IMR-90 (cell line): ENCODE data around the gene ATP1A1. TPM values are rescaled to one million over a fixed set of nuclear protein-coding genes. Genes with fewer than 3 reads are reported as not detected.

Source experiments
- ATAC-seq: fragments of 200-7000 bp; cut with Tn5 transposase; 2 replicates; pipeline ENCODE4 v1.9.1; 2020; ENCODE audit warnings: low read depth, mild to moderate bottlenecking, moderate library complexity
- BruUV-seq: library from RNA; stranded (reverse); fragments of 400-500 nt; replicated peaks from 2 replicates; lab custom pipeline; 2021; lab: Mats Ljungman, UMichigan
- CTCF ChIA-PET: fragments of 300-600 bp; formaldehyde crosslinking; extraction: SDS; loops from one replicate; lab custom pipeline; 2021; ENCODE audit warnings: antibody characterized with exemption; lab: Yijun Ruan, JAX
- POLR2A ChIA-PET: fragments of 300-600 bp; sonication (Branson Sonifier 250); formaldehyde crosslinking; loops from one replicate; lab custom pipeline; 2022; ENCODE audit warnings: antibody characterized with exemption; ENCODE audit not compliant: unreplicated experiment; lab: Charles Lee
- DNase-seq: peaks from one replicate; pipeline ENCODE4 v3.0.0; 2013
- H2AFZ ChIP-seq: replicated peaks from 2 replicates; pipeline ENCODE3; 2013; ENCODE audit warnings: low read length, mild to moderate bottlenecking; ENCODE audit not compliant: poor library complexity
- H2AK5ac ChIP-seq: 2 replicates; pipeline ENCODE4 v1.6.1; 2013; ENCODE audit warnings: low read depth, low read length, inconsistent platforms
- H2AK9ac ChIP-seq: replicated peaks from 2 replicates; pipeline ENCODE3; 2013; ENCODE audit warnings: mild to moderate bottlenecking, low read depth, low read length, moderate library complexity; ENCODE audit not compliant: poor library complexity
- H2BK120ac ChIP-seq: 2 replicates; pipeline ENCODE4 v1.6.1; 2013; ENCODE audit warnings: low read depth, low read length, inconsistent platforms
- H2BK15ac ChIP-seq: 3 replicates; pipeline ENCODE4 v1.6.1; 2013; ENCODE audit warnings: low read depth, low read length, inconsistent platforms
- H2BK20ac ChIP-seq: 2 replicates; pipeline ENCODE4 v1.6.1; 2013; ENCODE audit warnings: low read depth, mild to moderate bottlenecking, inconsistent platforms, low read length, moderate library complexity
- H2BK5ac ChIP-seq: 2 replicates; pipeline ENCODE4 v1.6.1; 2013; ENCODE audit warnings: mild to moderate bottlenecking, low read depth, low read length, inconsistent platforms; ENCODE audit not compliant: poor library complexity, severe bottlenecking
- H3K14ac ChIP-seq: replicated peaks from 2 replicates; pipeline ENCODE4 v1.6.1; 2013; ENCODE audit warnings: low read depth, low read length, inconsistent platforms
- H3K18ac ChIP-seq: 2 replicates; pipeline ENCODE4 v1.6.1; 2013; ENCODE audit warnings: low read depth, low read length, control low read depth
- H3K23ac ChIP-seq: 2 replicates; pipeline ENCODE4 v1.6.1; 2013; ENCODE audit warnings: low read depth, low read length, inconsistent platforms
- H3K27ac ChIP-seq: 2 replicates; pipeline ENCODE4 v1.5.1; 2013; ENCODE audit warnings: mild to moderate bottlenecking, control low read depth, low read length; ENCODE audit not compliant: insufficient read depth
- H3K27me3 ChIP-seq: 2 replicates; pipeline ENCODE4 v1.6.1; 2013; ENCODE audit warnings: low read length; ENCODE audit not compliant: control insufficient read depth, insufficient read depth
- H3K36me3 ChIP-seq: 2 replicates; pipeline ENCODE4 v1.6.1; 2013; ENCODE audit warnings: low read length, mixed read lengths; ENCODE audit not compliant: control insufficient read depth, insufficient read depth
- H3K4ac ChIP-seq: 2 replicates; pipeline ENCODE4 v1.6.1; 2013; ENCODE audit warnings: low read depth, low read length, inconsistent platforms
- H3K4me1 ChIP-seq: 2 replicates; pipeline ENCODE4 v1.6.1; 2013; ENCODE audit warnings: low read length, mixed read lengths; ENCODE audit not compliant: control insufficient read depth, insufficient read depth
- H3K4me2 ChIP-seq: 2 replicates; pipeline ENCODE4 v1.6.1; 2013; ENCODE audit warnings: low read depth, mild to moderate bottlenecking, control low read depth, low read length, moderate library complexity
- H3K4me3 ChIP-seq: 2 replicates; pipeline ENCODE4 v1.5.1; 2013; ENCODE audit warnings: low read depth, mild to moderate bottlenecking, control low read depth, low read length, moderate library complexity; ENCODE audit not compliant: insufficient read depth
- H3K56ac ChIP-seq: 2 replicates; pipeline ENCODE4 v1.6.1; 2013; ENCODE audit warnings: low read length, inconsistent platforms; ENCODE audit not compliant: insufficient read depth; ENCODE audit errors: extremely low read depth
- H3K79me1 ChIP-seq, 2 experiments: 2 replicates each; pipeline ENCODE4 v1.6.1; 2013; ENCODE audit warnings: low read length in 2 of 2, inconsistent platforms in 1 of 2, low read depth in 1 of 2
- H3K9ac ChIP-seq: 2 replicates; pipeline ENCODE4 v1.6.1; 2013; ENCODE audit warnings: low read depth, low read length, control low read depth
- H3K9me1 ChIP-seq: 2 replicates; pipeline ENCODE4 v1.6.1; 2013; ENCODE audit warnings: low read length, inconsistent platforms; ENCODE audit not compliant: insufficient read depth
- H3K9me3 ChIP-seq: 2 replicates; pipeline ENCODE4 v1.6.1; 2013; ENCODE audit warnings: low read length; ENCODE audit not compliant: control insufficient read depth, insufficient read depth
- H4K20me1 ChIP-seq: 2 replicates; pipeline ENCODE4 v1.6.1; 2013; ENCODE audit warnings: low read length, inconsistent platforms; ENCODE audit not compliant: insufficient read depth
- H4K5ac ChIP-seq: 2 replicates; pipeline ENCODE4 v1.6.1; 2013; ENCODE audit warnings: mild to moderate bottlenecking, low read depth, low read length, control low read depth
- H4K8ac ChIP-seq, 2 experiments: 2 replicates each; pipeline ENCODE4 v1.6.1; 2013; ENCODE audit warnings: low read depth in 2 of 2, low read length in 2 of 2, control low read depth in 1 of 2, inconsistent platforms in 1 of 2
- H4K91ac ChIP-seq: 2 replicates; pipeline ENCODE4 v1.6.1; 2013; ENCODE audit warnings: low read depth, low read length, inconsistent platforms; ENCODE audit not compliant: insufficient read depth
- BHLHE40 ChIP-seq: fragments of 150-350 bp; IDR thresholded peaks from 2 replicates; pipeline ENCODE4 v1.6.1; 2016; ENCODE audit warnings: mild to moderate bottlenecking, low read depth, low read length
- CEBPB ChIP-seq: IDR thresholded peaks from 2 replicates; pipeline ENCODE4 v1.6.1; 2012; ENCODE audit warnings: low read depth, low read length, improper control_type of control experiment
- CHD1 ChIP-seq: IDR thresholded peaks from 2 replicates; pipeline ENCODE4 v1.6.1; 2012; ENCODE audit warnings: low read depth, low read length, improper control_type of control experiment
- CTCF ChIP-seq: conservative IDR thresholded peaks from 2 replicates; pipeline ENCODE4 v1.5.1; 2012; ENCODE audit warnings: mild to moderate bottlenecking, low read depth, low read length, improper control_type of control experiment
- FOS ChIP-seq: fragments of 150-350 bp; IDR thresholded peaks from 2 replicates; pipeline ENCODE4 v1.6.1; 2016; ENCODE audit warnings: low read depth, low read length
- MAFK ChIP-seq: IDR thresholded peaks from 2 replicates; pipeline ENCODE4 v1.6.1; 2012; ENCODE audit warnings: low read depth, low read length, improper control_type of control experiment
- MAZ ChIP-seq: IDR thresholded peaks from 2 replicates; pipeline ENCODE4 v1.6.1; 2012; ENCODE audit warnings: low read depth, mild to moderate bottlenecking, low read length, improper control_type of control experiment, moderate library complexity, borderline replicate concordance
- MXI1 ChIP-seq: IDR thresholded peaks from 2 replicates; pipeline ENCODE4 v1.6.1; 2012; ENCODE audit warnings: low read depth, mild to moderate bottlenecking, low read length, moderate library complexity, borderline replicate concordance
- NFE2L2 ChIP-seq: fragments of 150-350 bp; IDR thresholded peaks from 2 replicates; pipeline ENCODE4 v1.6.1; 2016; ENCODE audit warnings: low read depth, mild to moderate bottlenecking, low read length
- POLR2A ChIP-seq: IDR thresholded peaks from 2 replicates; pipeline ENCODE4 v1.6.1; 2012; ENCODE audit warnings: mild to moderate bottlenecking, low read depth, low read length
- RAD21 ChIP-seq: IDR thresholded peaks from 2 replicates; pipeline ENCODE4 v1.6.1; 2012; ENCODE audit warnings: low read length, improper control_type of control experiment
- RCOR1 ChIP-seq: IDR thresholded peaks from 2 replicates; pipeline ENCODE4 v1.6.1; 2012; ENCODE audit warnings: mild to moderate bottlenecking, low read length, improper control_type of control experiment; ENCODE audit not compliant: insufficient replicate concordance
- RFX5 ChIP-seq: IDR thresholded peaks from 2 replicates; pipeline ENCODE4 v1.8.0; 2012; ENCODE audit warnings: low read depth, mild to moderate bottlenecking, low read length, moderate library complexity
- SMC3 ChIP-seq: fragments of 150-350 bp; IDR thresholded peaks from 2 replicates; pipeline ENCODE4 v1.6.1; 2016; ENCODE audit warnings: low read depth, mild to moderate bottlenecking, antibody characterized with exemption, low read length, moderate library complexity
- dilution Hi-C: fragments of 300-500 bp; cut with HindIII; formaldehyde crosslinking; loops from one replicate; pipeline ENCODE4 v1.14.3; 2018; ENCODE audit warnings: low sequenced_read_pairs; ENCODE audit not compliant: unreplicated experiment
- in situ Hi-C: fragments of 300-500 bp; cut with MboI; formaldehyde crosslinking; loops from 3 replicates; pipeline ENCODE4 v1.14.3; 2019; ENCODE audit warnings: low sequenced_read_pairs, inconsistent platforms, mixed read lengths
- intact Hi-C: fragments of 100-400 bp; cut with micrococcal nuclease; formaldehyde crosslinking; loops from 2 replicates; pipeline ENCODE4 v1.10.0; 2022
- polyA plus RNA-seq, 3 experiments: library from polyadenylated mRNA; depleted of rRNA; stranded (reverse); fragments of >200 nt; gene quantifications; 2 replicates each; pipeline ENCODE4 v1.2.3, GENCODE V29; 2012; ENCODE audit warnings: low replicate concordance in 1 of 3
- total RNA-seq: library from RNA; depleted of rRNA; stranded (reverse); fragments of >200 nt; gene quantifications from 2 replicates; pipeline ENCODE4 v1.2.3, GENCODE V29; 2012
- TF ChIP-seq, protein P1 (sequence below): fragments of 150-350 bp; IDR thresholded peaks from 2 replicates; pipeline ENCODE4 v1.6.1; 2016; ENCODE audit warnings: low read depth, mild to moderate bottlenecking, low read length, moderate library complexity, borderline replicate concordance
- TF ChIP-seq, protein P2 (sequence below): fragments of 150-350 bp; IDR thresholded peaks from 2 replicates; pipeline ENCODE4 v1.6.1; 2017; ENCODE audit warnings: mild to moderate bottlenecking, antibody characterized with exemption, low read length, low read depth

Gene ATP1A1
- total and polyA plus RNA-seq, 2 of the 4 experiments (the other 2 are of a cell fraction): 116 to 125 TPM

DNA sequence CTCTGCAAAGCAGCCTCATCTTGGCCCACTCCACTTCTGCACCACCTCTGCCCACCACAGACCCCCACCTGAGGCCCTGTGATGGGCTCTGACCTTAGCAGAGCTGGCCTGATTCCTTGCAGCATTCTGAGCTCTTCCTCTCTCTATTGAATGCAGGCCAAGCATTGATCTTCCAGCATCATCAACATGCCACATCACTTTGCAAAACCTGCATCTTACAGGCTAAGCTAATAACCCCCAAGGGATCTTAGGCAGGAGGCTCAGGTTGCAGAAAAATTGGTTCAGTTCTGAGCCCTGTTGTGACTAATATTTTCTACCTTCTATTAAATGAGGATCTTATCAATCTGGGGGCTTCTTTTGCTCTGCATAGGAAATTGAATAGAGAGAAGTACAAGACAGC lies 78.7 kb downstream of the ATP1A1 start:
- no peak for TF ChIP-seq RFX5
- TF ChIP-seq CEBPB: no peak
- no peak for TF ChIP-seq RAD21
- TF ChIP-seq BHLHE40: no peak
- TF ChIP-seq, protein P1, sequence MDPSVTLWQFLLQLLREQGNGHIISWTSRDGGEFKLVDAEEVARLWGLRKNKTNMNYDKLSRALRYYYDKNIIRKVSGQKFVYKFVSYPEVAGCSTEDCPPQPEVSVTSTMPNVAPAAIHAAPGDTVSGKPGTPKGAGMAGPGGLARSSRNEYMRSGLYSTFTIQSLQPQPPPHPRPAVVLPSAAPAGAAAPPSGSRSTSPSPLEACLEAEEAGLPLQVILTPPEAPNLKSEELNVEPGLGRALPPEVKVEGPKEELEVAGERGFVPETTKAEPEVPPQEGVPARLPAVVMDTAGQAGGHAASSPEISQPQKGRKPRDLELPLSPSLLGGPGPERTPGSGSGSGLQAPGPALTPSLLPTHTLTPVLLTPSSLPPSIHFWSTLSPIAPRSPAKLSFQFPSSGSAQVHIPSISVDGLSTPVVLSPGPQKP: no peak
- TF ChIP-seq, protein P2, sequence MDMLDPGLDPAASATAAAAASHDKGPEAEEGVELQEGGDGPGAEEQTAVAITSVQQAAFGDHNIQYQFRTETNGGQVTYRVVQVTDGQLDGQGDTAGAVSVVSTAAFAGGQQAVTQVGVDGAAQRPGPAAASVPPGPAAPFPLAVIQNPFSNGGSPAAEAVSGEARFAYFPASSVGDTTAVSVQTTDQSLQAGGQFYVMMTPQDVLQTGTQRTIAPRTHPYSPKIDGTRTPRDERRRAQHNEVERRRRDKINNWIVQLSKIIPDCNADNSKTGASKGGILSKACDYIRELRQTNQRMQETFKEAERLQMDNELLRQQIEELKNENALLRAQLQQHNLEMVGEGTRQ: no peak
- no peak for TF ChIP-seq CHD1
- TF ChIP-seq POLR2A: no peak
- TF ChIP-seq NFE2L2: no peak
- TF ChIP-seq MAFK: no peak
- no peak for TF ChIP-seq RCOR1
- no peak for TF ChIP-seq MXI1
- no peak for TF ChIP-seq FOS
- no peak for TF ChIP-seq SMC3
- no peak for TF ChIP-seq MAZ
- no peak for TF ChIP-seq CTCF
- Histone ChIP-seq H3K56ac (no peak overlapping the region), H3K18ac (no peak overlapping the region), H2AFZ (no peak overlapping the region), H2BK5ac (no peak overlapping the region), H3K9ac (no peak overlapping the region), H2BK20ac (no peak overlapping the region), H3K4ac (no peak overlapping the region), H3K27ac (no peak overlapping the region), H4K20me1 (no peaks in the 10 kb centered on the region), H3K14ac (no peak overlapping the region), H4K5ac (no peak overlapping the region), H3K4me2 (no peak overlapping the region), H3K79me1 (no peaks in the 10 kb centered on the region), H3K23ac (no peak overlapping the region), H3K9me1 (no peaks in the 10 kb centered on the region), H2AK9ac (no peak overlapping the region), H4K91ac (no peak overlapping the region), H3K4me3 (no peak overlapping the region), H2AK5ac (no peak overlapping the region), H2BK15ac (no peak overlapping the region), H3K27me3 (peaks cover 10% of the 10 kb centered on the region), H2BK120ac (no peak overlapping the region), H4K8ac (no peak overlapping the region), H3K4me1 (no peaks in the 10 kb centered on the region), H3K36me3 (no peaks in the 10 kb centered on the region), H3K9me3 (no peaks in the 10 kb centered on the region)
- ATAC-seq (no peak), DNase-seq (no peak)
- intact Hi-C loops (no loop called here), in situ Hi-C loops (no loop called here), dilution Hi-C loops (no loop called here)
- no TSS peak for BruUV-seq
- ChIA-PET POLR2A (no interaction called here), CTCF (no interaction called here)
